ENCODE data around the gene IL13RA1. TPM values are rescaled to one million over a fixed set of nuclear protein-coding genes. Genes with fewer than 3 reads are reported as not detected.

The IL13RA1 gene
- total RNA-seq (1 to 10 TPM in 2 of 5 donors, under 1 TPM in 2, not detected in 1; 0.50 to 1.1 (median 0.87) TPM), total RNA-seq (0 to 26.2 (median 0.70) reads per million in 29 experiments)
- 0.59 TPM for total RNA-seq (2013)

DNA sequence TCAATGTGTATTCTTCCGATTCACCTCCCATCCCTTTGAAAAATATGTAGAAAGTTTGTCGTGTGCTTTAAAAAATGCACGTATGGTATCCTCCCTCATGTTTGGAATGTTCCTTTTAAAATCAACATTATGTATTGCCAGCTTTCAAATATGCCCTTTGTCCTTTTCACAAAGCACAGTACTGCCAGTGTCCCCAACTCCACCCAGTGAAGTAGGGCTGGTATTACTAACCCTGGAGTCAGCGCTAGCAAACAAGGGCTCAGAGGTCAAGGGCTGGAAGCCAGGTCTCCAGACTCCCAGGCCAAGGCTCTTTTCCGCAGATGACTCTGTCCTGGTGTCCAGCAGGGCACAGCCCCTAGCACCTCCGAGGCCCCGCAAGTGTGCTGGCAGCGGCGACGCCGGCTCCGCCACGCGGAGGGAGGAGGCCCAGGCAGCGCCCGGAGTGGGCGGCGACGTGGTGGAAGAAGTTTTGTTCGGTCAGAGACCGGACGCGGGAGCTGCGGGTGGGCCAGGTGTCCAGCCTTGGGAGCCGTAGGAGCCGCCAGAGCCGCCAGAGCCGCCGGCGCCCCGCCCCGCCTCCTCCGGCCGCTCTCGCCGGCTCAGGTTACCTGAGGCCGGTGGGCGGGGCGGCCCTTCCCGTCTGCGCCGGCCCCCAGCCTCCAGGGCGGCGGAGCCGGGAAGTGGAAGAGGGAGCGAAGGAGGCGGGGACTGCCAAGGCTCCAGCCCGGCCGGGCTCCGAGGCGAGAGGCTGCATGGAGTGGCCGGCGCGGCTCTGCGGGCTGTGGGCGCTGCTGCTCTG lies at the start of gene IL13RA1:
IL13RA1 (plus strand) TSS at position 720 of the 799 bp plus-strand sequence; CDS start at position 753, 33 bp downstream.
- Histone ChIP-seq H3K9me3 (no peaks in the 10 kb centered on the region), H3K4me1 (ENCODE audit: control insufficient read depth in 1 of 2, extremely low read depth in 1 of 2, insufficient read depth in 2 of 2, low read length in 2 of 2) (peaks cover 0 to 10% of the 10 kb centered on the region in 2 experiments), H3K27ac (ENCODE audit: low read length) (no peak within 1 kb of the TSS), H3K4me3 (ENCODE audit: control insufficient read depth in 1 of 2, extremely low read depth in 1 of 2, low read length in 1 of 2) (peak within 1 kb of the TSS; percentile 12 to 15), H3K27me3 (replicated peaks in 1 of 2; ENCODE audit: control insufficient read depth in 2 of 2, extremely low read depth in 1 of 2, insufficient read depth in 2 of 2, low read length in 1 of 2) (peaks cover 0 to 14% of the 10 kb centered on the region in 2 experiments), H3K36me3 (ENCODE audit: control insufficient read depth in 2 of 2, extremely low read depth in 1 of 2, insufficient read depth in 1 of 2, low read length in 1 of 2) (no peaks in the 10 kb centered on the region)
- Mint-ChIP-seq H3K4me3 (peak within 1 kb of the TSS; percentile 62 to 70 (median 68)), H3K27me3 (peaks cover 32 to 39% of the 10 kb centered on the region in 2 donors), H3K36me3 (no peaks in the 10 kb centered on the region), H3K9me3 (no peaks in the 10 kb centered on the region), H3K27ac (no peak within 1 kb of the TSS), H3K4me1 (peaks cover 0 to 14% (median 4%) of the 10 kb centered on the region in 3 donors)
- 0% methylated on average over 27 of the region's 56 CpGs for WGBS (ENCODE audit: insufficient coverage)
- ChIA-PET POLR2A (no interaction called here), CTCF (interaction anchor here in 1 of 2 donors (0.6 kb wide), 1 partner anchor 195 kb away, joined by 4 read pairs; no protein-coding TSS in a partner anchor)
- DNase-seq (peak in 3 of 35 experiments; percentile 3 to 12 (median 8)), ATAC-seq (replicated peaks in 1 of 4) (peak; percentile 23 to 62 (median 51))

DNA sequence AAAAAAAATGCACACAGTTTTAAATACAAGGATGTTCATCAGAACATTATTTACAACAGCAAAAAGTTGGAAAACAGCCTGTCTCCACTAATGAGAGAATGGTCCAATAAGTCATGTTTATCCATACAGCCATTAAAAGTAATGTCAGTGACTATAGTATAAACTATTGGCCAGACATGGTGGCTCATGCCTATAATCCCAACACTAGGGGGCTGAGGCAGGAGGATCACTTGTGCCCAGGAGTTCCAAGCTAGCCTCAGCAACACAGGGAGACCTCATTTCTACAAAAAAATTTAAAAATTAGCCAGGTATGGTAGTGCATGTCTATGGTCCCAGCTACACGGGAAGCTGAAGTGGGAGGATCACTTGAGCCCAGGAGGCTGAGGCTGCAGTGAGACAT lies 48.1 kb upstream of the IL13RA1 start:
- Histone ChIP-seq H3K4me1 (ENCODE audit: control insufficient read depth in 1 of 2, extremely low read depth in 1 of 2, insufficient read depth in 2 of 2, low read length in 2 of 2) (no peaks in the 10 kb centered on the region), H3K4me3 (ENCODE audit: control insufficient read depth in 1 of 2, extremely low read depth in 1 of 2, low read length in 1 of 2) (no peak overlapping the region), H3K36me3 (ENCODE audit: control insufficient read depth in 2 of 2, extremely low read depth in 1 of 2, insufficient read depth in 1 of 2, low read length in 1 of 2) (peaks cover 4 to 66% of the 10 kb centered on the region in 2 donors), H3K9me3 (no peaks in the 10 kb centered on the region), H3K27me3 (replicated peaks in 1 of 2; ENCODE audit: control insufficient read depth in 2 of 2, extremely low read depth in 1 of 2, insufficient read depth in 2 of 2, low read length in 1 of 2) (no peaks in the 10 kb centered on the region), H3K27ac (ENCODE audit: low read length) (no peak overlapping the region)
- H3K9me3 Mint-ChIP-seq, result no peaks in the 10 kb centered on the region
- H3K36me3 Mint-ChIP-seq, result peaks cover 20% of the 10 kb centered on the region
- CTCF ChIA-PET, result no interaction called here
- H3K4me1 Mint-ChIP-seq, result no peaks in the 10 kb centered on the region
- no peak overlapping the region for H3K27ac Mint-ChIP-seq
- POLR2A ChIA-PET, result no interaction called here
- ATAC-seq (replicated peaks in 1 of 4), result no peak
- no peak overlapping the region for H3K4me3 Mint-ChIP-seq
- DNase-seq, result no peak
- no peaks in the 10 kb centered on the region for H3K27me3 Mint-ChIP-seq
- WGBS (ENCODE audit: insufficient coverage), result no CpG with 5 or more reads among the region's 1 CpG

- Histone ChIP-seq H3K4me3 (ENCODE audit: control insufficient read depth in 1 of 2, extremely low read depth in 1 of 2, low read length in 1 of 2) (no peak overlapping the region), H3K27me3 (replicated peaks in 1 of 2; ENCODE audit: control insufficient read depth in 2 of 2, extremely low read depth in 1 of 2, insufficient read depth in 2 of 2, low read length in 1 of 2) (no peaks in the 10 kb centered on the region), H3K4me1 (ENCODE audit: control insufficient read depth in 1 of 2, extremely low read depth in 1 of 2, insufficient read depth in 2 of 2, low read length in 2 of 2) (no peaks in the 10 kb centered on the region), H3K9me3 (no peaks in the 10 kb centered on the region), H3K36me3 (ENCODE audit: control insufficient read depth in 2 of 2, extremely low read depth in 1 of 2, insufficient read depth in 1 of 2, low read length in 1 of 2) (peaks cover 4 to 47% of the 10 kb centered on the region in 2 donors), H3K27ac (ENCODE audit: low read length) (no peak overlapping the region)
- no peaks in the 10 kb centered on the region for H3K4me1 Mint-ChIP-seq
- H3K4me3 Mint-ChIP-seq, result no peak overlapping the region
- peaks cover 15% of the 10 kb centered on the region for H3K36me3 Mint-ChIP-seq
- no peaks in the 10 kb centered on the region for H3K9me3 Mint-ChIP-seq
- POLR2A ChIA-PET, result no interaction called here
- H3K27ac Mint-ChIP-seq, result no peak overlapping the region
- no peaks in the 10 kb centered on the region for H3K27me3 Mint-ChIP-seq
- CTCF ChIA-PET, result interaction anchor here in 1 of 2 donors (0.6 kb wide), 1 partner anchor 1275 kb away, joined by 3 read pairs; no protein-coding TSS in a partner anchor
- ATAC-seq (replicated peaks in 1 of 4) (no peak), DNase-seq (no peak)
- no CpG with 5 or more reads among the region's 2 CpGs for WGBS (ENCODE audit: insufficient coverage)
Measured at GRCh38 chrX:118682258-118683014, 45.0 kb upstream of the IL13RA1 start.

GRCh38 chrX:118685393-118685792 lies 42.0 kb upstream of the IL13RA1 start:
- ChIA-PET POLR2A (interaction anchor here in 1 of 2 donors (0.5 kb wide), 1 partner anchor 228 kb away, joined by 4 read pairs; no protein-coding TSS in a partner anchor), CTCF (interaction anchor here in 1 of 2 donors (0.6 to 0.7 kb wide), 2 partner anchors 16 to 1201 kb away, joined by 3 read pairs; no protein-coding TSS in a partner anchor)
- H3K27ac Mint-ChIP-seq, result no peak overlapping the region
- no peaks in the 10 kb centered on the region for H3K9me3 Mint-ChIP-seq
- no peak overlapping the region for H3K4me3 ChIP-seq (ENCODE audit: control insufficient read depth in 1 of 2, extremely low read depth in 1 of 2, low read length in 1 of 2)
- no peak overlapping the region for H3K27ac ChIP-seq (ENCODE audit: low read length)
- no peaks in the 10 kb centered on the region for H3K27me3 ChIP-seq (replicated peaks in 1 of 2; ENCODE audit: control insufficient read depth in 2 of 2, extremely low read depth in 1 of 2, insufficient read depth in 2 of 2, low read length in 1 of 2)
- ATAC-seq (replicated peaks in 1 of 4), result no peak
- no peaks in the 10 kb centered on the region for H3K9me3 ChIP-seq
- H3K36me3 Mint-ChIP-seq, result peaks cover 25% of the 10 kb centered on the region
- H3K4me1 ChIP-seq (ENCODE audit: control insufficient read depth in 1 of 2, extremely low read depth in 1 of 2, insufficient read depth in 2 of 2, low read length in 2 of 2), result no peaks in the 10 kb centered on the region
- WGBS (ENCODE audit: insufficient coverage), result 80% methylated on average over 1 of the region's 3 CpGs
- H3K4me3 Mint-ChIP-seq, result no peak overlapping the region
- no peaks in the 10 kb centered on the region for H3K27me3 Mint-ChIP-seq
- H3K36me3 ChIP-seq (ENCODE audit: control insufficient read depth in 2 of 2, extremely low read depth in 1 of 2, insufficient read depth in 1 of 2, low read length in 1 of 2), result peaks cover 0 to 37% of the 10 kb centered on the region in 2 donors
- no peak for DNase-seq
- peaks cover 0 to 2% (median 0%) of the 10 kb centered on the region in 3 donors for H3K4me1 Mint-ChIP-seq

GRCh38 chrX:118688935-118689334 lies 38.5 kb upstream of the IL13RA1 start:
- Histone ChIP-seq H3K4me1 (ENCODE audit: control insufficient read depth in 1 of 2, extremely low read depth in 1 of 2, insufficient read depth in 2 of 2, low read length in 2 of 2) (no peaks in the 10 kb centered on the region), H3K4me3 (ENCODE audit: control insufficient read depth in 1 of 2, extremely low read depth in 1 of 2, low read length in 1 of 2) (no peak overlapping the region), H3K9me3 (no peaks in the 10 kb centered on the region), H3K36me3 (ENCODE audit: control insufficient read depth in 2 of 2, extremely low read depth in 1 of 2, insufficient read depth in 1 of 2, low read length in 1 of 2) (peaks cover 0 to 12% of the 10 kb centered on the region in 2 donors), H3K27ac (ENCODE audit: low read length) (no peak overlapping the region), H3K27me3 (replicated peaks in 1 of 2; ENCODE audit: control insufficient read depth in 2 of 2, extremely low read depth in 1 of 2, insufficient read depth in 2 of 2, low read length in 1 of 2) (no peaks in the 10 kb centered on the region)
- DNase-seq, result no peak
- ChIA-PET CTCF (no interaction called here), POLR2A (no interaction called here)
- no peak overlapping the region for H3K27ac Mint-ChIP-seq
- no CpG with 5 or more reads among the region's 3 CpGs for WGBS (ENCODE audit: insufficient coverage)
- ATAC-seq (replicated peaks in 1 of 4), result no peak
- H3K27me3 Mint-ChIP-seq, result no peaks in the 10 kb centered on the region
- no peaks in the 10 kb centered on the region for H3K9me3 Mint-ChIP-seq
- H3K36me3 Mint-ChIP-seq, result peaks cover 19% of the 10 kb centered on the region
- peaks cover 0 to 4% (median 2%) of the 10 kb centered on the region in 3 donors for H3K4me1 Mint-ChIP-seq
- H3K4me3 Mint-ChIP-seq, result no peak overlapping the region

GRCh38 chrX:118693843-118694242 lies 33.6 kb upstream of the IL13RA1 start:
- Mint-ChIP-seq H3K4me1 (peaks cover 0 to 5% (median 4%) of the 10 kb centered on the region in 3 donors), H3K9me3 (no peaks in the 10 kb centered on the region), H3K36me3 (peaks cover 8% of the 10 kb centered on the region), H3K27ac (no peak overlapping the region), H3K27me3 (peaks cover 0 to 4% of the 10 kb centered on the region in 2 donors), H3K4me3 (no peak overlapping the region)
- ATAC-seq (replicated peaks in 1 of 4) (no peak), DNase-seq (no peak)
- Histone ChIP-seq H3K36me3 (ENCODE audit: control insufficient read depth in 2 of 2, extremely low read depth in 1 of 2, insufficient read depth in 1 of 2, low read length in 1 of 2) (peaks cover 0 to 1% of the 10 kb centered on the region in 2 donors), H3K9me3 (no peaks in the 10 kb centered on the region), H3K27ac (ENCODE audit: low read length) (no peak overlapping the region), H3K4me3 (ENCODE audit: control insufficient read depth in 1 of 2, extremely low read depth in 1 of 2, low read length in 1 of 2) (no peak overlapping the region), H3K27me3 (replicated peaks in 1 of 2; ENCODE audit: control insufficient read depth in 2 of 2, extremely low read depth in 1 of 2, insufficient read depth in 2 of 2, low read length in 1 of 2) (no peaks in the 10 kb centered on the region), H3K4me1 (ENCODE audit: control insufficient read depth in 1 of 2, extremely low read depth in 1 of 2, insufficient read depth in 2 of 2, low read length in 2 of 2) (no peaks in the 10 kb centered on the region)
- ChIA-PET CTCF (no interaction called here), POLR2A (interaction anchor here in 1 of 2 donors (0.6 kb wide), 1 partner anchor 10 kb away, joined by 8 read pairs; no protein-coding TSS in a partner anchor)
- no CpG with 5 or more reads among the region's 2 CpGs for WGBS (ENCODE audit: insufficient coverage)
